AG09309 (cell line): Measurements from ENCODE around the gene POLN.

Experiments used
- DNase-seq: peaks from one replicate; pipeline ENCODE4 v3.0.0-alpha.2; 2010; ENCODE audit warnings: low read depth
- H3K4me3 ChIP-seq: 2 replicates; pipeline ENCODE4 v1.5.1; 2011; ENCODE audit warnings: mild to moderate bottlenecking, low read depth, low read length, moderate library complexity; ENCODE audit not compliant: control insufficient read depth
- CTCF ChIP-seq: IDR thresholded peaks from 2 replicates; pipeline ENCODE4 v1.5.1; 2011; ENCODE audit warnings: mild to moderate bottlenecking, low read depth, low read length, inconsistent platforms; ENCODE audit not compliant: insufficient read depth, control insufficient read depth; ENCODE audit errors: missing control alignments

POLN gene

GRCh38 chr4:2066011-2066551, 175.8 kb downstream of the POLN start:
- DNase-seq = no peak
- H3K4me3 ChIP-seq = no peak overlapping the region
- no peak for TF ChIP-seq CTCF

- DNase-seq = no peak
- TF ChIP-seq CTCF = no peak
Measured at GRCh38 chr4:2065106-2065930, 176.6 kb downstream of the POLN start.

GRCh38 chr4:2064276-2064991, 177.5 kb downstream of the POLN start:
- no peak for DNase-seq
- TF ChIP-seq CTCF = no peak
- H3K4me3 ChIP-seq = no peak overlapping the region

More at GRCh38 chr4:2065106-2065930, 176.6 kb downstream of the POLN start:
- H3K4me3 ChIP-seq = no peak overlapping the region

- no peak for DNase-seq
- TF ChIP-seq CTCF = no peak
- no peak overlapping the region for H3K4me3 ChIP-seq
Measured at GRCh38 chr4:2063557-2064275, 178.2 kb downstream of the POLN start.

GRCh38 chr4:2062808-2063524, 179.0 kb downstream of the POLN start:
- no peak for DNase-seq
- no peak overlapping the region for H3K4me3 ChIP-seq
- TF ChIP-seq CTCF = no peak
